ENCODE results near the gene CD2.

The CD2 gene

DNA sequence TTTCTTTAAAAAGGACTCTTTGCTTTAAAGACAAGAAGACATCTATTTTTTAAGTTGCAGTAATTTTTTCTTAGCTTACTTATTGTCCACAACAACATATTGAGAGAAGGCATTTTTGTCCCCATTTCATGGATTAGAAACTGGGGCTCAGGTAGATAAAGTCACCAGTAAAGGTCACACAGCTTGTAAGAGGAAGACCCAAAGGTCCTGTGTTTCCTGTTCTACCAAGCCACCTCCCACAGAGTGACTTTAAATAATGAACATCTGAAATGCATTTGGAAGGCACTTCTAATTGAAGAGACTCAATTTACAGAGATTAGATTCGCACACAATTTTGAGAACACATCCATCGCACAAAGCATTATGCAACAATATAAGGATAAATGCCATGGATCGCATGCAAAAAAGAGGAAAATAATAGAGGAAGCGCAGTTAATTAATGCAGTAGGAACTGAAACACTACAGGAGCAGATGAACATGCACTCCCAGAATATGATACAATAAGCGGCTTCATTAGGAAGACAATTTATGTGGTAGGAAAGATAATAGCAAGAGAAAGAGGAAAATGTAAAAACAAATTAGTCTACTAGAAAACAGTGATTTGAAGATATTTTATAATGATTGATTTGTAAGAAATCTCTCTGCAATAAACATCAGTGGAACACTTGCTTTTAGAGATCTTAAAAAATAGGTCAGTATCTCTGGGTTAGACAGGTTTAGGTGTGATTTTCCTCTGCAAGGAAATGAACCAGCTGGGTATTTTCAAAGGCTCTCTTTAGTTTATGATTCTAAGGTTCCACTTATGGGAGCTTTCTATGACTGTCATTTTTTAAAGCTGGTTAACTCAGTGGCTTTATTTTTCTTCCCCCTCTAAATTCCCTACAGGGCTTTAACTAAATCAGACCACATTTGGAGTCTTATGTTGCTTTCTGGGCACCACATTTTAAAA, 27.1 kb upstream of the CD2 start:
- no peak overlapping the region for H3K4me3 ChIP-seq (ENCODE audit: low read depth, low read length)
- DNase-seq (ENCODE audit: low read depth): no peak

DNA sequence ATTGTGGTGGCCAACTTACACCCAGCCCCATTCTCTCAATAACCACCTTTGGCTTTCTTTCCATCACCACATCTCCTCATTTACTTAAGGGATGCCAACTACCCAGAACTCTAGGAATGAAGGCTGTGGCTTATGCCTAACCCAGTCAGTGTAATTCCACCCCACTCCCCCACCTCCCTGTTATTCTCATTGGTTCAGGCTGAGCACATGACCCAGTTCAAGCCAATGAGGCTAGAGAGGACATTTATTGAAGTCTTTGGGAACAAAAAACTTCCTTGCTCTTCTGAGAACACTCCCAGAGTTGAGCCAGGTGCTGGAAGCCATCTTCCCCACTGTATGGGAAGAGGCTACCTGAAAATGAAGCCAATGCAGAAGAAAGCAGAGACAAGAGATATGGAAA, 22.8 kb upstream of the CD2 start:
- DNase-seq (ENCODE audit: low read depth): no peak
- no peak overlapping the region for H3K4me3 ChIP-seq (ENCODE audit: low read depth, low read length)

DNA sequence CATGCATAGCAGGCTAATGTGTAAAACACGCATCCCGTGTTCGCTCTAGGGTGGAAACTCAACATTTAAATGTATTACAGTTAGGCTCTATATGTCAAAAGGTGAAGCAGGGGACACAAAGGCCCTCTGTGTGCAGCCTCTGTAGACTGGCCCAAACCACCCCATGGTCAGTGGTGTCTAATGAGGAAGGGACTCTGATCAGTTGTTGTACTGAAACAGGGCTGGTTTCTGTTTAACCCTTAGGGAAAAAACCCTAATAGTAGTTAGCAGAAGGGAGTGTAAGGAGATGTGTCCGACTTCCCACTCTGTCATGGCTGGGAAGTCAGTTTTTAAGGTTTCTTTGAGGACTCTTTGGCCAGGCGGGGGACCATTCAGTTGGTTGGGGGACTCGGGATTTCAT, 21.5 kb upstream of the CD2 start:
- H3K4me3 ChIP-seq (ENCODE audit: low read depth, low read length): no peak overlapping the region
- no peak for DNase-seq (ENCODE audit: low read depth)

DNA sequence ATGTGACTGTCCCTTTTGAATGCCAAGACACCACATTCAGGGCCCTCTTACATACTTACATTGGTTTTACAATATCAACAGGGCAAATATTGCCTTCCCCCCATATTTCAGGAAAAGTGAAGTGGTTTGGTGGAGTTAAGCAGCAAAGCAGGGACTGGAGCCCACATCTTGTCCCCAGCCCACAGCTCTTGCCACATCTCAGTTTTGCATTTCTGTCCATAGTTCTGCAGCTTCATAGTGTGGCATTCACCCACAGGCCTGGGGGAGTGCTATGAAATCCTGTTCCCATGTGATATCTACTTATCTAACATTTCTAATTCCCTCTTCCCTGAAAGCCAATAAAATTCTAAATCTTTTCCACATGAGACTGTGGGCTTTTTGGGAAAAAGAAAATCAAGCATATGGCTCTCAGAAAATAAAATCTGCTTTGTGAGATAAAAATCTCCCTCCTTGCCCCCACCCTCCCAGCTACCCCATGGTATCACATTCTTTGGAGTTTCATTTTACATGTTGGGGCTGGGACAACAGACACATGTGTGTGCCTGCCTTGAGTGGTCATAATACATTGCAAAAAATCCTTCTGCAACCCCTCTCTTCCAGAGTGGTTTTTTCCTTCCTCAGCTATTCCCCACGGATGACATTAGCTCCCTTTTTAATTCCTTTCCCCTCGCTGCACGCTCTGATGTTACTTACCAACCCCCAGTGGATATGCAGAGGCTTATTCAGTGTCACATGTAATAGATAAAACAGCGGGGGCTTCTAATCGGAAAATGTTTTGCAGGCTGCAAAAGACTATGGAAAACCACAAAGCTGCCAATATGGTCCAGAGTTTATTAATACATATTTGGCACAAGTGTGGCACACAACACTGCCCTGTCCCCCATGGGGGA, 20.5 kb upstream of the CD2 start:
- no peak overlapping the region for H3K4me3 ChIP-seq (ENCODE audit: low read depth, low read length)
- no peak for DNase-seq (ENCODE audit: low read depth)

DNA sequence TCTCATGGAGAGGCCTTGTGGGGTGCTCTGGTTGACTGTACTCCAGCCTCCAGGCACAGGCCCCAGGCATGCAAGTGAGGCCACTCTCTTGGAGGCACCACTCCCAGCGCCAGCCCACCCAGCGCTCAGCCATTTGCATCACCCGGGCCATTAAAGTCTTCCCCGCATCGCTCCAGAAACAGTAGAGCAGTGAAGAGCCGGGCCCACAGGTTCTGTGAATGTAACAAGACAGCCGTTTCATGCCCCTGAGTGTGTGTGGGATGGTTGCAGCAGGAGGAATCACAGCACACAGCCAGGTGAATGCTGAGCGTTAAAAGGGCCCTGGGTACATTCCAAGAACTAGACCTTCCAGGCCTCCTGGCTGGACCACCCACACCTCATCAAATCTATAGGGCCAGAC, 19.0 kb upstream of the CD2 start:
- no peak for DNase-seq (ENCODE audit: low read depth)
- no peak overlapping the region for H3K4me3 ChIP-seq (ENCODE audit: low read depth, low read length)

DNA sequence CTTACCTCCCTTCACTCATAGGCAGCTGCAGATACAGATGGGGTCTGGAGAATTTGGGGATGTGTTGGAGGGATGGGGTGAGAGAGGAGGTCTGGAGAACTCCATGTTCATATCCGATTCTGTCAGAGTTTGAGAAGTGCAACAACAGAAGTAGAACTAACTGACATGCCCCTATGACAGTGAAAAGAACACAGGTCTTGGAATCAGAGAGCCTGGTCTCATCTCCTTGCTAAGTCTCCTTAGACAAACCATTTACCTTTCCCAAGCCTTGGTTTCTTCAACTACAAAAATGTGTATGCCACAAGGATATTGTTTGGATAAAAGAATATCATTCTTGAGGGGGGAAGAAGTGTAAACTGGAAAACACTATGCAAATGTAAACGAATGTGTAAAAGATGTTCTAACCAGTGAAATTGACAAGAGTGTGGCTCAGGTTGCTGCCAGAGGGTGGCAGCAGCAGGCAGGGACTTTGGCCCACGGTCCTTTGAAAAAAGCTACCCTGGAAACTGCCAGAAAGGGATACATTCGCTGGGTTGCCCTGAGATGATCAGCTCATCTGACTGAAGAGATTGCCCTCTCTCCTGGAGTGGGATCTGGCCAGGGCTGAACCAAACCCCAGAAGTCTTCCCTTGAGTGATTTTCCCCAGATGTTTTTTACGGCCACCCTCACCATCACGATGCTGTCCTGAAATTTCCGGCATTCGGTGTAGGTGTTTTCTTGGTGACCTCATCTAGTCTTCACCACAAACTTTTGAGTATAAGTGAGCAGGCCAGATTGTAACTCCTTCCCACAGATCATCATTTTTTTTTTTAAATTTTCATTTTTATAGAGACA, 17.0 kb upstream of the CD2 start:
- no peak overlapping the region for H3K4me3 ChIP-seq (ENCODE audit: low read depth, low read length)
- peak; percentile 30 for DNase-seq (ENCODE audit: low read depth)

DNA sequence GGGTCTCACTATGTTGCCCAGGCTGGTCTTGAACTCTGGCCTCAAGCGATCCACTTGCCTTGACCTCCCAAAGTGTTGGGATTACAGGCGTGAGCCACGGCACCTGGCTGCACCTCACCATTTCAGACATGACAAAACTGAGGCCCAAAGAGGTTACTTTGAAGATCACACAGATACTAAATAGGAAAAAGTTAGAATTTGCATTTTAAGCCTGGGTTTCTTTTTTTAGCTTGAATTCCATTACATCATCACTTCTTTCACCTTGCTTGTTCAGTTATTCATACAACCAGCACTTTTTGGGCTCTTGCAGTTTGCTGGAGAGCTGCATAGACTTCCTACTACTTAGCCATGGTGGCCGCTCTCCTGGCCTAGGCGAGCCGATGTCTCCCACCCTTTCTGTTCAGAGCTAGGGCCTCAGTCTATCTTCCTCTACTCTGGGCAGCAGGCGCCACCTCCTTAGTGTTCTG, 16.3 kb upstream of the CD2 start:
- H3K4me3 ChIP-seq (ENCODE audit: low read depth, low read length): no peak overlapping the region
- DNase-seq (ENCODE audit: low read depth): no peak

DNA sequence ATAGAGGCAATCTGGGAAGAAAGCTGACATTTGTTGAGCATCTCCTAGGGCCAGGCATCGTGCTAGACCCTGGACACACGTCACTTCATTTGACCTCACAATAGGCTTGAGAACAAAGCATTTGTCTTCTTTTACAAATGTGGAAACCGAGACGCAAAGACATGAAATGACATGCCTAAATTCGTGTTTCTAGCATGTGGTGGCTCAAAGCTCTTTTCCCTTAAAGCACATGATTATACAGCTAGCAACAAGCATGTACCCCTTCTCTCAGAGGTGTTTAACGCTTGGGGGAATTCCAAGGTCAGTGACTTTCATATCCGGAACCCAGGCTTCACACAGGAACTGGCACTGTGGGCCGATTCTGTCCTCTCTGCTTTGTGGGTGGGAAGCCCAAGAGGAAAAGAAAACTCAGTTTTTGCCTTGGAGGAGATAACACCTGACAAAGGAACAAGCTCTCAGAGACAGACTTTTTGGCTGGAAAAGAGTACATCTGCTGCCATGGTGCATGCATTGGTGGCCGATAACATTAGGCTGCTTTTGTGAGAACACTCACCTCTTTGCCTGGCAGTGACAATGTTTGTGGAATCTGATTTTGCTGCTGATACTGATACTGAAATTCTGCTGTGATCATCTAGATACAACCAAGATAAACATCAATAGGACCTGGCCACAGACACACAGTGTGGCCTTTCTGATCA, 15.4 kb upstream of the CD2 start:
- no peak for DNase-seq (ENCODE audit: low read depth)
- no peak overlapping the region for H3K4me3 ChIP-seq (ENCODE audit: low read depth, low read length)

DNA sequence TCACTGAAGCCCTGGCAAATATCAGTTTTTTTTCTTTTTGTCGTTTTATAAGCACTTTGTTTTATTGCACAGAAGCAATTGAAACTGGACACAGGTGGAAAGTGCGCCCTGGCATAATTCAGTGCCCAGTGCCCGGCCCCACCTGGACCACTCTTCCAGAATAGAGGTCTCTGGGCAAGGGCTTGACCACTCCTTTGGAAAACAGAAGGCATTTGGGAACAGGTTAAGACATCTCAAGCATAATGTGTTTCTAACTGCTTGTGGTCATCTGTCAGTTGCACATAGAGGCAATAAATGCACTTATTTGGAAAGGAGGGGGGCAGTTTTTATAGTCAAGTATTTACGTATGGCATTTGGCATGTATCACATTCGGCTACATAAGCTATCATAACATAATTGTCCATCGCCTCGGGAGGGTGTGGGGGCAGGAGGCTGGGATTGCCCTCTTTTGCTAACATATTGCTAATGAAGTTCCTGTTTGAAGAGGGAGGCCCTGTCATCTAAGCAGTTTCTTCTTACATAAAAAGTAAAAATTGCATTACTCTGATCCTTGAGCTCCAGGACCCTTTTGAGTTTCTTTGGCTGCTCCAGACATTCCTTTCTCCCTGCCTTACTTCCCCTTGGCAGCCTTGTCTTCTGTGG, 14.7 kb upstream of the CD2 start:
- H3K4me3 ChIP-seq (ENCODE audit: low read depth, low read length): no peak overlapping the region
- no peak for DNase-seq (ENCODE audit: low read depth)

DNA sequence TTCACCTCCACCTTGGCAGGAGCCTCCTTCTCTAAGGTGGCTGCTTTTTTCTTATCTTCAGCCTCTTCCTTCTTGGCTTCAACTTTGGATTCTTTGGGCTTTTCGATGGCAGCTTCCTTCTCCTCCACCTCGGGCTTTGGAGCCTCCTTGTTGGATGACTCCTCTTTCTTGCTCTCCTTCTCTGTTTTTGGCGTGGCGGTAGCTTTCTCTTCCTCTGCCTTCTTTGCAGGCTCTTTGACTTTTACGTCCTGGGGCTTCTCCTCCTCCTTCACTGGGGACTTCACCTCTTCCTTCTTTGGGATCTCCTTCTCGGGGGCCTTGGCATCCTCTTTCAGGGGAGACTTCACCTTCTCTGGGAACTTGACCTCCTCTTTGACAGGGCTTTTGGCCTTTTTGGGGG, 13.9 kb upstream of the CD2 start:
- no peak for DNase-seq (ENCODE audit: low read depth)
- no peak overlapping the region for H3K4me3 ChIP-seq (ENCODE audit: low read depth, low read length)

DNA sequence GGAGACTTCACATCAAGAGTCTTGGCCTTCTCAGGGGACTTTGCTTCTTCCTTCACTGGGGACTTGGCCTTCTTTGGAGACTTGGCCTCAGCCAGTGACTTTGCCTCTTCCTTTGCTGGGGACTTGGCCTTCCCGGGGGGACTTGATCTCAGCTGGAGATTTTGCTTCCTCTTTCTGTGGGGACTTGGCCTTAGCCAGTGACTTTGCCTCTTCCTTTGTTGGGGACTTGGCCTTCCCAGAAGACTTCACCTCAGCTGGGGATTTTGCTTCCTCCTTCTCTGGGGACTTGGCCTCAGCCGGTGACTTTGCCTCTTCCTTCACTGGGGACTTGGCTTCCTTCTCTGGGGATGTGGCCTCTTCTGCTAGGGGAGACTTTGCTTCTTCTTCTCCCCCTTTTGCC, 13.5 kb upstream of the CD2 start:
- H3K4me3 ChIP-seq (ENCODE audit: low read depth, low read length): no peak overlapping the region
- no peak for DNase-seq (ENCODE audit: low read depth)

DNA sequence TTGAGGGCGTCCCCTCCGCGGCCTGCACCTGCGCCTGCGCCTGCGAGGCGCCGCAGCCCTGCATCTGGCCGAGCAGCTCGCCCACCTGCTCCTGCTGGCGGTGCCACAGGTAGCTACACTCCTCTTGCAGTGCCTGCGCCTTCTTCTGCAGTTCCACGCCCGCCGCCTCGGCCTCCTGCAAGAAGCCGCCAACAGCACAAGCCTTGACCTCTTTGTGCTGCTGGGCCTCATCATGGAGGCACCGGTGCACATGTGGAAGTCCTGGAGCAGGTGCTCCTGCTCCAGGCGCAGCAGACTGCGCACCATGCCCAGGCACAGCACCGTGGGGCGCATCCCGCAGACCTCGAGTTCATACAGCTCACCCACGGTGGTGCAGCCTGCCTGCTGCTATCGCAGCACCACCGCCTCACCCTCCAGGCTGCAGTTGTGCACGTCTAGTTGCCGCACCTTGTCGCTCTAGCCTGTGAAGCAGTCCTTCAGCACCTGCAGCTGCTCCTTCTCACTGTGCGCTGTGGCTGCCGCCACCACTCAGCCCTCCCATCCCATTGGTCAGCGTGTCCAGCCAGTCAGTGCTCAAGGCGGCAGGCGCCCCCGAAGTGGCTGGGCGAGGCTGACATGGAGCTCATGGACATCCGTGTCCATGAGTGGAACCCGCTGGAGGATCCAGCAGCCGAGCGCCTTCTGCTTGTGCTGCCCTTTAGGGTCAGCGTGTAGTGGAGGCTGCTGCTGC, 12.2 kb upstream of the CD2 start:
- no peak for DNase-seq (ENCODE audit: low read depth)
- H3K4me3 ChIP-seq (ENCODE audit: low read depth, low read length): no peak overlapping the region

DNA sequence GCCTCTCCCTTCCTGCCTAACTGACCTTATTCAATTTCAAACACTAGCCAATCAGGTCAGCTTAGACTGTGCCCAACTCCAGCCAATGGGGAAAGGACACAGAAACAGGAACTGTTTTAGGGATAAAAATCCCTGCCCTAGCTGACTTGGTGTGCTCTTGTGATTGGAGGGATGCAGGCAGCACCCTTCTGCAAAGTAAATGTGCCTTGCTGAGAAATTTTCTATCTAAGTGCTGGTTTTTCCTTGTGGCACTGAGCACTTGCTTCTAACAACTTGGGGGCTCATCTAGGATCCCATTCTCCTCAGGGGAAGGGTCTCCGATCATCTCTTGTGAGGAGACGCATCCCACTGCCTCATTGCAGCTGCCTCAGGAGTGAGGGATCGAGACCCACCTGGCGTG, 10.7 kb upstream of the CD2 start:
- DNase-seq (ENCODE audit: low read depth): no peak
- H3K4me3 ChIP-seq (ENCODE audit: low read depth, low read length): no peak overlapping the region

DNA sequence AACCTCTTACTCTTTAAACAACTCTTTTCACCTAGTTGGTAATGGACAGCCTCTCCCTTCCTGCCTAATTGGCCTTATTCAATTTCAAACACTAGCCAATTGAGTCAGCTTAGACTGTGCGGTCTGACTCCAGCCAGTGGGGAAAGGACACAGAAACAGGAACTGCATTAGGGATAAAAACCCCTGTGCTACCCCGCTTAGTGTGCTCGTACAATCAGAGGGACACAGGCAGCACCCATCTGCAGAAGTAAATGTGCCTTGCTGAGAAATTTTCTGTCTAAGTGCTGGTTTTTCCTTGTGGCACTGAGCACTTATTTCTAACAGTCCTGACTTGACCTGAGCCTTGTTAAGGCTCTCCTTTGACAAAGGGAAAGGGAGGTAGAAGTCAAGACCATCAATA, 6.0 kb upstream of the CD2 start:
- DNase-seq (ENCODE audit: low read depth): no peak
- H3K4me3 ChIP-seq (ENCODE audit: low read depth, low read length): no peak overlapping the region

DNA sequence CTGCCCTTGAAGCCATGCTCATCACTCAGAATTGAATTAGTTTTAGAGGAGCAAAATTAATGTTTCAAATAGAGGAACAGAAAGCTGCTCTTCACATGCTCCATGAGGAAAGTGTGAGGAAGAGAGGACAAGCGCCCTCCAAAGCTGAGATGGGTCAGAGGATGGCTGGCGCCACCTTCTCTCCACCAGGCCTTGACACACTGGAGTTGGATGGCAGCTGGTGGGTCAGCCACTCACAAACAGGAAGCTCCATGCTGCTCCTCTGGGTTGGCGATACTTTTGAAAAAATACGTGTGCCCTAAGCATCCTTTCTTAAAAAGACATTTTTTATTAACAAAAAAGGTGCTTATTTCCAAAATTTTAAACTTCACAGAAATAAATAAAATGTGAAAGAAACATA, 3.1 kb upstream of the CD2 start:
- H3K4me3 ChIP-seq (ENCODE audit: low read depth, low read length): no peak overlapping the region
- no peak for DNase-seq (ENCODE audit: low read depth)

DNA sequence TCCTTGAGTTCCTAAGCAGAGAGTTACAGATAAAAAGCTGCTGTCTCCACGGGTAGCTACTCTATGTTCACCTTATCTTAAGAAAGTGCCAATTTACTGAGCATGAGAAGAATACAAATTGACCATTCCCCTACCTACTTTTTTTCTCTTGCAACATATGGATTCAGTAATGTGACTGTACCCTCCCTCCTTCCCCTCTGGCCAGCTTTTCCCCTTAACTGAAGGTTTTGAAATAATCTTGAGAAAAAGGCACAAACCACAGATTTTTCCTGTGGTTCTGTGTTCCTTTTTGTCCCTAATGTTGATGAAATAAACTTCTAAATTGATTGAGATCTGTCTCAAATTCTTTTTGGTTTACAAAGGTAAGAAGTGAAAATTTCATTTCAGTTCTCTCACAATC, 2.6 kb upstream of the CD2 start:
- no peak for DNase-seq (ENCODE audit: low read depth)
- no peak overlapping the region for H3K4me3 ChIP-seq (ENCODE audit: low read depth, low read length)

DNA sequence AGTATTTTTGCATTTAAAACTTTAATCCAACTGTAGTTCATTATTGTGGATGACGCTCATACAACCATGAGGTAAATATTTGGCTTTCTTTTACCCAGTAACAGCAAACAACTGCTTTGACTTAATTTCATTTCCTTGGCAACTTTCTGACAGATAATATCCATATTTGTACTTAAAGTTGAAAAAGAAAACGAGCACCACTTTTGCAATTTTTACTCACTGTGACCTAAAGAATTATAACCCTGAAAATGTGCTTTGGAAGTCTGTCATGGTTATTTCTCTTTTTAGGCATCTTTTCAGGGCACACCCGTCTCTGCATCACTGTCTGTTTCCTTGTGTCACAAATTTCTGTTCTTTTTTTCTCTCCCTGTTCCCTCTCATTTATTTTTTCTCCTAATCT, 918 bp upstream of the CD2 start:
- H3K4me3 ChIP-seq (ENCODE audit: low read depth, low read length): no peak overlapping the region
- no peak for DNase-seq (ENCODE audit: low read depth)

DNA sequence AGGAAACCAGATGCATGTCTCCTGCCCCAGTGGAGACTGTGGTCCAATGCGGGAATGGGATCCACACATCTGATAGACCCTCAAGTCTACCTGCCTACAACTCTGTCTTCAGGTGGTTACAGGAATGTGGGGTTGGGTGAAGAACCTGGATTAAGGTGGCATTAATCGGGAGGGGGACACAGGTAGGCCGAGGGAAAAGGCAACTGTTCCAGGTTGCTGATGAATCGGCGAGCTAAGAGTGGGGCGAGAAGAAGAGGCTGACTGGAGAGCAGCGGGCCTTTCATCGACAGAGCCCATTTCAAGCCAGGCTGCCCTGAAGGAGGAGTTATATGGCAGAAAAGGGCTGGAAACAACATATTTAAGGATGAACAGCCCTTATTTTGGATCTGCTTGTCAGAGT, 836 bp downstream of the CD2 start:
- DNase-seq (ENCODE audit: low read depth): no peak
- H3K4me3 ChIP-seq (ENCODE audit: low read depth, low read length): no peak overlapping the region

Data from skeletal muscle cell (primary cell).